GM13977 (cell line): ENCODE data around the gene CYP4F11.

Experiments used
- DNase-seq: peaks from one replicate; pipeline ENCODE4 v3.0.0; 2012; ENCODE audit warnings: low spot score
- in situ Hi-C: fragments of 300-500 bp; cut with MboI; formaldehyde crosslinking; loops from one replicate; pipeline ENCODE4 v1.12.0; 2022; ENCODE audit warnings: low sequenced_read_pairs, low pct_unique_long_range_greater_than_20kb, mixed read lengths, inconsistent platforms; ENCODE audit not compliant: unreplicated experiment
- TF ChIP-seq, protein P1 (sequence below): IDR thresholded peaks from 2 replicates; pipeline ENCODE4 v1.5.1; 2012; ENCODE audit warnings: mild to moderate bottlenecking, control low read depth; ENCODE audit not compliant: insufficient read depth; ENCODE audit errors: extremely low read depth, missing control alignments

The CYP4F11 gene

DNA sequence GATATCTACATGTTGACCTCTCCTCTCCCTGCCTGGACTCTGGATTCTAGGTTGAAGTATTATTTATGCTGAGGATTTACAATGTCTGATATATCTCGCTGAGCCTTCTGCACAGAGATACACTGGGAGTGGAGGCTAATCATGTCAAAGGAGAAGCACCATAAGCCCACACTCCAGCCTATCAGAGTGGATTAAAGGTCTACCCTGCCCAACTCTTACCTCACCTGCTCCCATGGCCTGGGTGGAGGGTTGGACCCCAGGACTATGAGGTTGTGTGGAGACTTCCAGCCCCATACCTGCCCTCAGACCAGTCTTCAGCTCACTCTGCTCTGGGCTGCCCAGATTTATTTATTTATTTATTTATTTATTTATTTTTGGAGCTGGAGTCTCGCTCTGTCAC, 29.9 kb upstream of the CYP4F11 start:
- no peak for DNase-seq
- TF ChIP-seq, protein P1, sequence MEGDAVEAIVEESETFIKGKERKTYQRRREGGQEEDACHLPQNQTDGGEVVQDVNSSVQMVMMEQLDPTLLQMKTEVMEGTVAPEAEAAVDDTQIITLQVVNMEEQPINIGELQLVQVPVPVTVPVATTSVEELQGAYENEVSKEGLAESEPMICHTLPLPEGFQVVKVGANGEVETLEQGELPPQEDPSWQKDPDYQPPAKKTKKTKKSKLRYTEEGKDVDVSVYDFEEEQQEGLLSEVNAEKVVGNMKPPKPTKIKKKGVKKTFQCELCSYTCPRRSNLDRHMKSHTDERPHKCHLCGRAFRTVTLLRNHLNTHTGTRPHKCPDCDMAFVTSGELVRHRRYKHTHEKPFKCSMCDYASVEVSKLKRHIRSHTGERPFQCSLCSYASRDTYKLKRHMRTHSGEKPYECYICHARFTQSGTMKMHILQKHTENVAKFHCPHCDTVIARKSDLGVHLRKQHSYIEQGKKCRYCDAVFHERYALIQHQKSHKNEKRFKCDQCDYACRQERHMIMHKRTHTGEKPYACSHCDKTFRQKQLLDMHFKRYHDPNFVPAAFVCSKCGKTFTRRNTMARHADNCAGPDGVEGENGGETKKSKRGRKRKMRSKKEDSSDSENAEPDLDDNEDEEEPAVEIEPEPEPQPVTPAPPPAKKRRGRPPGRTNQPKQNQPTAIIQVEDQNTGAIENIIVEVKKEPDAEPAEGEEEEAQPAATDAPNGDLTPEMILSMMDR = no peak
- in situ Hi-C loops = no loop called here

DNA sequence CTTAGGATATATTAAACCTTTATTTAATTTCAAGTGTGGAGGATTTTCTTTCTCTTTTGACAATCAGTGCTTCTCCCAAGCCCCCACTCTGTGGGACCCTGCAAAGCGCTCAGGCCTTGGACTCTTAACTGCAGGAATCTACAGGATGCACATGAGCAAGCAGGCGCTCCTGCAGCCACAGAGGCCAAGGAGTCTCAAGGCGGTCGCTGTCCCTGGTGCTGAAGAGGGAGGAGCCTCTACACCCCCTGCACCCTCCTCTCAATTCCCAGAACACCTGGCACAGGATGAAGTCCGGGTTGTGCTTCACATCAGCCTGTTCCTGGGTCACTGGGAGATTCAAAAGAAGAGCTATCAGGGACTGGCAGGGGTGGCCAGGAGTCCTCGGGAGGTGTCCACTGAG, 28.0 kb upstream of the CYP4F11 start:
- in situ Hi-C loops = no loop called here
- DNase-seq = no peak
- TF ChIP-seq, protein P1 = no peak

DNA sequence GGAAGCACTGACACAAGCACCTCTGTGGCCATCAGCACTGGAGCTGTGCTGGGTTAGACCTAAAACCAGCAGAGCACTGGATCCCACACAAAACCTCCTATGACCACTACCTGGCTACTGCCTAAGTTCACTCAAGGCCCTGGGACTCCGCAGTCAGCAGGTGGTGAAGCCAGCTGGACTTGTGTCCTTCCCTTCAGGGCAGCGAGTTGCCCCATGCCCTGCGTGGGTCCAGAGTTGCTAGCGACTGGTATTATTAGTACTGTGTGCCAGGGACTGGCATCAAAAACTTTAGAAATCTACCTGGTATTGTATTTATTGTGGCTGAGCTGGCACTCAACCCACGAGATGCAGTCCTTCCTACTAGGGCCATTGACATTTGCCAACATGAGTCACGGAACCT, 20.5 kb upstream of the CYP4F11 start:
- TF ChIP-seq, protein P1 = no peak
- in situ Hi-C loops = no loop called here
- DNase-seq = no peak

DNA sequence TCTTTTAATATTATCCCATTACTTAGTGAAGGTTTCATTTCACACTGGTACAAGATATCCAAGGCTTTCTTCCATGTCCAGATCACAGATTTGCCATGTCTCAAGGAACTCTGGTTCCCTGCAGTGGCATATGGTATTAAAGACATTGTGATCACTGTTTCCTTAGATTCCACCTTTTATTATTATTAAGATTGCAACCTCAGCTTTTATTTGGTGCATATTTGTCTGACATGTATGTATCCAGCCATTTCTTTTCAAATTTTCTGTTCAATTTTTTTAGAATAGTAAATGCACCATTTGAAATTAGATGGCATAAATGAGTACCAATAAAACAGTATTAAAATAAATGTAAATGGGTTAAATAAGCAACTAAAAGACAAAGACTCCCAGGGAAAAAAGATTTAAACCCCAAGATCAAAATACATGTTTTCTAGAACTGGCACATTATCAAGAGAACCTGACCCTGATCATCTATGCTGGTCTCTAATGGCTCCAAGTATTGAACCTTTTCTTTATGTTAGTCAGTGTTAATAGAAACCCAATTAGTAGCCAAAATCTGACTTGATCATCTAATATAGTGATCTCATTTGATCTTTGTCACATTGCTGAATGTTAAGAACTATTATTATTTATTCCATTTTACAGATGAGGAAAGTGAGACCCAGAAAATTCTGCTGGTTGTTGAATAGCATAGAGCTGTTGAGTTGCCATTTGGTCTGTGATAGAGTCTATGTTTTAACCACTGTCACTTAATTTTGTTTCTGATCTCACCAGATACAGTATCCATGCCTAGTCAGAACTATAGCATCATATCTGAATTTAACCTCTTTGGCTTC, 14.1 kb upstream of the CYP4F11 start, which contains the start of gene OR10H4:
Gene OR10H4, plus strand, starts transcription at position 786 of the 836 bp plus-strand sequence. Its CDS starts 0 bp downstream, at position 786.
- TF ChIP-seq, protein P1 = no peak
- in situ Hi-C loops = loop anchor here (25.0 kb wide), 1 partner anchor 886 kb away; no protein-coding TSS in a partner anchor
- DNase-seq = no peak

DNA sequence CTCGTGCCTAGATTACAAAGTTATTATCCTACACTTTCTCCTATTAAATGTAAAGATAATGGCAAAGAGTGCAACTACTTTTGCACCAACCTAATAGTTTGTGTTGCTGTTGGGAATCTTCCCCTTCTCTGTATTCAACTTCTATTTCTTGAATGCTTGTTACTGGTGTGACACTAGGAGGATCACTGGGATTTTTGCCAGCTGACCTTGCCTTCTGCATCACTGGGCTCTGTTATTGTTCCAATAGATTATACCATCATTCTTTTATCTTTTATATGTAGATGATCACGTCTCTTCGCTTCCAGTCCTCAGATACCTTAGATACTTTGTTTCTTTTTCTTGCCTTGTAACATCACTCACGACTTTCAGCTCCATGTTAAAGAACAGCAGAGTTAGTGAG, 11.0 kb upstream of the CYP4F11 start:
- DNase-seq = no peak
- in situ Hi-C loops = loop anchor here (25.0 kb wide), 1 partner anchor 883 kb away; no protein-coding TSS in a partner anchor
- TF ChIP-seq, protein P1 = no peak

DNA sequence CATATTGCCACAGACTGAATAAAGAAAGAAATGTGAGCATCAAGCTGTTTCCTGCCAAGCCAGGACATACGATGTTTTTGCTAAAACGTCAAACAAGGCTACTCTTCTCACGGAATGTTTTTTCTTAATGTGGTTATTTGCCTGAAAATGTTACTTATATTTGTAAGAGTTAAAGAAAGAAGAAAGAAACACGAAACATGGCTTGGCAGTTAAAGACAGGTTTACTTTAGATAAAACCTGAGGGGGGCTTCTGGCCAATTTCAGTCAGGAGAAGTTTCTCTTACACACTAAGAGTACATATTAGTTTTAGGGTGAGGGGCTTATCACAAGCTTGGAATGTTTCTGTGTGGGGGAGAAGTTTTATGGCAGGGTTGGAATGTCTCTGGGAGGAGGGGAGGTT, 10.1 kb upstream of the CYP4F11 start:
- DNase-seq = no peak
- in situ Hi-C loops = loop anchor here (25.0 kb wide), 1 partner anchor 882 kb away; no protein-coding TSS in a partner anchor
- TF ChIP-seq, protein P1 = no peak
